ENCODE measurements around the gene LHX3. TPM values are rescaled to one million over a fixed set of nuclear protein-coding genes. Genes with fewer than 3 reads are reported as not detected.

The LHX3 gene
- polyA plus RNA-seq, 1 of the 3 experiments (the other 2 are of a cell fraction) = not detected

GRCh38 chr9:136241542-136241941, 36.6 kb upstream of the LHX3 start:
- peaks cover 8 to 15% of the 10 kb centered on the region in 2 experiments; a peak in 3 of 4 replicates for H3K4me1 ChIP-seq (ENCODE audit: control insufficient read depth in 1 of 2, insufficient read depth in 2 of 2, low read depth in 1 of 2, low read length in 1 of 2)
- DNase-seq = no peak
- H2AFZ ChIP-seq (ENCODE audit: low read depth) = no peak overlapping the region
- no peak overlapping the region for H3K4me3 ChIP-seq (ENCODE audit: low read depth in 2 of 2, low read length in 1 of 2)
- WGBS (ENCODE audit: low lambda C conversion rate) = 97% methylated on average over 10 of the region's 13 CpGs
- peaks cover 44% of the 10 kb centered on the region for H3K79me2 ChIP-seq (ENCODE audit: insufficient read depth)
- peaks cover 68% of the 10 kb centered on the region for H4K20me1 ChIP-seq (ENCODE audit: insufficient read depth)
- no peak overlapping the region for H3K27ac ChIP-seq (ENCODE audit: low read depth in 2 of 2, low read length in 1 of 2)
- no peaks in the 10 kb centered on the region for H3K27me3 ChIP-seq (ENCODE audit: insufficient read depth)
- peaks cover 0 to 8% of the 10 kb centered on the region in 2 experiments for H3K36me3 ChIP-seq (replicated peaks in 1 of 2; ENCODE audit: control insufficient read depth in 1 of 2, insufficient read depth in 2 of 2, low read length in 1 of 2)
- TF ChIP-seq PBX3 (IDR thresholded peaks at IDR 0.05) = no peak
- no peak for TF ChIP-seq USF1 (IDR thresholded peaks at IDR 0.05; ENCODE audit: borderline replicate concordance, low read depth)
- TF ChIP-seq GATA2 (CRISPR knock-in tag; IDR thresholded peaks at IDR 0.05) = no peak
- no peak for TF ChIP-seq RXRA (IDR thresholded peaks at IDR 0.05; ENCODE audit: borderline replicate concordance, low read depth)
- no peak overlapping the region for H3K4me2 ChIP-seq
- ChIA-PET POLR2A (no interaction called here), CTCF (interaction anchor here (0.7 to 5.0 kb wide), 4 partner anchors 15 to 159 kb away, joined by 3 to 35 read pairs (median 3); no protein-coding TSS in a partner anchor)
- H3K9ac ChIP-seq = no peak overlapping the region
- H3F3A ChIP-seq (replicated peaks; ENCODE audit: insufficient read depth) = peaks cover 4% of the 10 kb centered on the region
- no peaks in the 10 kb centered on the region for H3K9me3 ChIP-seq
- H3K9me2 ChIP-seq = no peaks in the 10 kb centered on the region

GRCh38 chr9:136240941-136241340, 36.0 kb upstream of the LHX3 start:
- Histone ChIP-seq H4K20me1 (ENCODE audit: insufficient read depth) (peaks cover 68% of the 10 kb centered on the region), H3K79me2 (ENCODE audit: insufficient read depth) (peaks cover 44% of the 10 kb centered on the region), H3K9me3 (no peaks in the 10 kb centered on the region)

More at GRCh38 chr9:136240941-136241340, 36.0 kb upstream of the LHX3 start:
- H3K9me2 ChIP-seq = no peaks in the 10 kb centered on the region
- WGBS (ENCODE audit: low lambda C conversion rate) = 95% methylated on average over 19 of the region's 20 CpGs
- no peak for DNase-seq
- no peak overlapping the region for H3K4me2 ChIP-seq
- H3F3A ChIP-seq (replicated peaks; ENCODE audit: insufficient read depth) = peaks cover 4% of the 10 kb centered on the region
- no peak overlapping the region for H3K27ac ChIP-seq (ENCODE audit: low read depth in 2 of 2, low read length in 1 of 2)
- H3K27me3 ChIP-seq (ENCODE audit: insufficient read depth) = no peaks in the 10 kb centered on the region
- POLR2A ChIA-PET = no interaction called here
- H2AFZ ChIP-seq (ENCODE audit: low read depth) = no peak overlapping the region
- peaks cover 8 to 13% of the 10 kb centered on the region in 2 experiments; a peak in 3 of 4 replicates for H3K4me1 ChIP-seq (ENCODE audit: control insufficient read depth in 1 of 2, insufficient read depth in 2 of 2, low read depth in 1 of 2, low read length in 1 of 2)
- H3K9ac ChIP-seq = no peak overlapping the region
- peaks cover 0 to 13% of the 10 kb centered on the region in 2 experiments for H3K36me3 ChIP-seq (replicated peaks in 1 of 2; ENCODE audit: control insufficient read depth in 1 of 2, insufficient read depth in 2 of 2, low read length in 1 of 2)
- TF ChIP-seq JUND (IDR thresholded peaks at IDR 0.05) = no peak
- no peak for TF ChIP-seq FOXJ3 (CRISPR knock-in tag; IDR thresholded peaks at IDR 0.05)
- no peak for TF ChIP-seq SMC3 (IDR thresholded peaks at IDR 0.05; ENCODE audit: low read depth, low read length)
- no peak for TF ChIP-seq MEF2A (IDR thresholded peaks at IDR 0.05; ENCODE audit: borderline replicate concordance, low read depth)
- TF ChIP-seq TAF1 (IDR thresholded peaks at IDR 0.05; ENCODE audit: borderline replicate concordance, low read depth, low read length) = no peak
- TF ChIP-seq TCF12 (IDR thresholded peaks at IDR 0.05) = no peak
- TF ChIP-seq IRF3 (IDR thresholded peaks at IDR 0.05; ENCODE audit: low read depth, low read length) = no peak
- H3K4me3 ChIP-seq (ENCODE audit: low read depth in 2 of 2, low read length in 1 of 2) = no peak overlapping the region
- CTCF ChIA-PET = interaction anchor here (0.7 to 5.0 kb wide), 3 partner anchors 14 to 160 kb away, joined by 3 to 35 read pairs (median 3); no protein-coding TSS in a partner anchor
